Natural killer cell (primary cell): ENCODE results near the gene MED12L. TPM values are rescaled to one million over a fixed set of nuclear protein-coding genes. Genes with fewer than 3 reads are reported as not detected.
A peak's percentile ranks its signal among the peaks of the same experiment; 100 is the strongest.

Experiments
- ATAC-seq, 3 donors: fragments of 150-1000 bp in 2 of 3; fragments of 200-7000 bp in 1 of 3; cut with Tn5 transposase; 1 replicate in 1 of 3; 2 replicates in 2 of 3; pipeline ENCODE4 v1.10.0; 2021; ENCODE audit warnings: mild to moderate bottlenecking in 2 of 3, moderate library complexity in 2 of 3
- DNase-seq, 2 donors: peaks; one replicate each; pipeline versions ENCODE4 v3.0.0 to v3.0.0-alpha.2; 2013 to 2021; ENCODE audit warnings: mixed read lengths in 1 of 2
- H3K27ac ChIP-seq: one replicate; pipeline ENCODE4 v1.5.1; 2013; ENCODE audit warnings: mild to moderate bottlenecking, low read length
- H3K27me3 ChIP-seq: one replicate; pipeline ENCODE4 v1.6.1; 2013; ENCODE audit warnings: low read length; ENCODE audit not compliant: control insufficient read depth, insufficient read depth
- H3K36me3 ChIP-seq: one replicate; pipeline ENCODE4 v1.6.1; 2013; ENCODE audit warnings: low read length; ENCODE audit not compliant: control insufficient read depth, insufficient read depth
- H3K4me1 ChIP-seq: one replicate; pipeline ENCODE4 v1.6.1; 2013; ENCODE audit warnings: low read length; ENCODE audit not compliant: control insufficient read depth, insufficient read depth
- H3K4me3 ChIP-seq: one replicate; pipeline ENCODE4 v1.5.1; 2013; ENCODE audit warnings: low read length
- H3K9me3 ChIP-seq: one replicate; pipeline ENCODE4 v1.6.1; 2013; ENCODE audit warnings: low read length; ENCODE audit not compliant: control insufficient read depth, insufficient read depth
- H3K27ac Mint-ChIP-seq, 2 donors: one replicate each; pipeline ENCODE4 v1.8.0; 2022; ENCODE audit warnings: mild to moderate bottlenecking in 2 of 2, mixed read lengths in 2 of 2, moderate library complexity in 1 of 2
- H3K27me3 Mint-ChIP-seq, 2 donors: one replicate each; pipeline ENCODE4 v1.8.0; 2022; ENCODE audit warnings: low read depth in 2 of 2, mixed read lengths in 2 of 2
- H3K36me3 Mint-ChIP-seq: one replicate; pipeline ENCODE4 v1.8.0; 2022; ENCODE audit warnings: mixed read lengths
- H3K4me1 Mint-ChIP-seq, 2 donors: one replicate each; pipeline ENCODE4 v1.8.0; 2022; ENCODE audit warnings: mixed read lengths in 2 of 2
- H3K4me3 Mint-ChIP-seq: one replicate; pipeline ENCODE4 v1.8.0; 2022; ENCODE audit warnings: mild to moderate bottlenecking, moderate library complexity, mixed read lengths
- H3K9me3 Mint-ChIP-seq, 2 donors: one replicate each; pipeline ENCODE4 v1.8.0; 2022; ENCODE audit warnings: mixed read lengths in 2 of 2
- CTCF ChIP-seq: fragments of 200-600 bp; IDR thresholded peaks from one replicate; pipeline ENCODE4 v1.8.0; 2022; ENCODE audit warnings: antibody characterized with exemption
- WGBS: methylation state at CpG from one replicate; pipeline ENCODE4 v1.1.7; 2013; ENCODE audit warnings: missing lambda C conversion rate; ENCODE audit not compliant: insufficient coverage; 5-methylcytosine and 5-hydroxymethylcytosine counted together
- intact Hi-C: fragments of 100-400 bp; cut with micrococcal nuclease; formaldehyde crosslinking; loops from one replicate; pipeline ENCODE4 v1.14.2; 2022
- total RNA-seq, 4 donors: library from RNA; stranded (reverse); fragments of 120-200 nt in 1 of 4; gene quantifications; one replicate each; pipeline versions ENCODE4 v1.2.3 to v1.2.4, GENCODE V29; 2013 to 2022

Gene MED12L
- total RNA-seq, 3 donors from 2014 or later (not counting 1 experiment from before 2014, with no cell fraction given) = 3.0 to 6.5 (median 3.0) TPM

DNA sequence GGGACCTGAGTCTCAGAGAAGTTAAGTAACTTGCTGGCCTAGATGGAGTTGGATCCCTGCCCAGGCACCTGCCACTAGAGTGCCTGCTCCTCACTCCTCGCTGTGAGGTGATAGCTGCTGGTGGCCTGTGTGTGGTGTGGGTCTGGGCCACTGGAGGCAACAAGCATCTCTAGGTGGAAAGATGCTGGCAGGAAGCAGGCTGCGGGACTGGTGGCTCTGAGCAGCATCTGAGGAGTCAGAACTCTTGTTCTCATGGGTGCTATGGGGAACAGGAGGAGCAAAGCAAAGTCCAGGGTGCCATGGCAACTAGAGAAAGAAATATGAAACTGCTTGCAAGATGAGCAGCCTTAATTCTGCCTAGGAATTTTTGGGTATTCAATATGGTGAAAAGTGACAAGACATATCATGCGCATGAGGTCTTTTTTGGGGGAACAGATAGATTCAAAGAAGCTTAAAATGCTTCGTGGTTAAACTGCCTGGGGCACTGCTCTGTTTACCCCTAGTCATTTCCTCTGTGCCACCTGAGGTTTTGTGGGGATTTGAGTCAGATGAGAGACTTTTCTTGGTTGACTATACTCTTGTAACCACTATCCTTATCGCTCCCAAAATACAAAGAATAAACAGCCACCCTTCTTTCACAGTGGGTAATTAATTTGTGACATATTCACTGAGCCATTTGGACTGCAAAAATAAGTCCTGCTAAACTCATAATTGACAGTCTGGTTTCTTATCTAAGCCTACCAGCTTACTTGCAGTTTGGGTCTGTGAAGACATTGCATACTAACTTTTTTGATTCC, 50.3 kb downstream of the MED12L start:
- 3% methylated on average over 5 of the region's 5 CpGs for WGBS
- intact Hi-C loops = no loop called here
- H3K4me3 Mint-ChIP-seq = no peak overlapping the region

DNA sequence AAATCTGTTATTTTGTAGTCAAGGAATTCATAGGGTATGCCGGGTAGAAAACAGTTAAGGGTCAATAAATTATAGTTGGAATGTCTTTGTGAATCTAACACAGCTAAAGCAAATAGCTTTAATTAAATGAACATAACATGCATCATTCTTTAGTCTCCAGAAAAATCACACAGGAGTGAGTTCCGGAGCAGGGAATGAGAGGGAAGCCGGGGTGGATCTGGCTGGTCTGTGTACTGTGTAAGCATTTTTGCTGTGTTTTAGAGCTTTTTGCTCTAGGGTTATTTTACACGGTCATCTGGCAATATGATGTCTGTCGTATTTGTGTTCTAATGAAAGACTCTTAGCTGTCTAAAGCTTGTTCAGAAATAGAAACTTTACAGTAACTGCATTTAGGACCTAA, 57.5 kb downstream of the MED12L start:
- Mint-ChIP-seq H3K4me3 (no peak overlapping the region), H3K9me3 (no peaks in the 10 kb centered on the region), H3K27me3 (peaks cover 0 to 5% of the 10 kb centered on the region in 2 donors), H3K27ac (no peak overlapping the region), H3K4me1 (no peaks in the 10 kb centered on the region), H3K36me3 (no peaks in the 10 kb centered on the region)
- Histone ChIP-seq H3K27me3 (no peaks in the 10 kb centered on the region), H3K27ac (no peak overlapping the region), H3K4me1 (peaks cover 12% of the 10 kb centered on the region), H3K9me3 (no peaks in the 10 kb centered on the region), H3K36me3 (no peaks in the 10 kb centered on the region), H3K4me3 (no peak overlapping the region)
- DNase-seq (no peak), ATAC-seq (no peak)
- WGBS = 99% methylated on average over 5 of the region's 5 CpGs
- intact Hi-C loops = no loop called here
- no peak for TF ChIP-seq CTCF

More for the DNA sequence above, 50.3 kb downstream of the MED12L start:
- Histone ChIP-seq H3K4me3 (no peak overlapping the region), H3K4me1 (peaks cover 9% of the 10 kb centered on the region), H3K27ac (peak overlapping the region; percentile 24), H3K27me3 (no peaks in the 10 kb centered on the region), H3K36me3 (no peaks in the 10 kb centered on the region), H3K9me3 (no peaks in the 10 kb centered on the region)
- peak in 1 of 2 donors; percentile 56 for DNase-seq
- no peak for TF ChIP-seq CTCF
- Mint-ChIP-seq H3K9me3 (no peaks in the 10 kb centered on the region), H3K36me3 (no peaks in the 10 kb centered on the region), H3K27ac (peak overlapping the region in 1 of 2 donors; percentile 15), H3K27me3 (no peaks in the 10 kb centered on the region), H3K4me1 (peaks cover 14% of the 10 kb centered on the region in 2 donors)
- ATAC-seq = peak; percentile 58 to 80 (median 78)

DNA sequence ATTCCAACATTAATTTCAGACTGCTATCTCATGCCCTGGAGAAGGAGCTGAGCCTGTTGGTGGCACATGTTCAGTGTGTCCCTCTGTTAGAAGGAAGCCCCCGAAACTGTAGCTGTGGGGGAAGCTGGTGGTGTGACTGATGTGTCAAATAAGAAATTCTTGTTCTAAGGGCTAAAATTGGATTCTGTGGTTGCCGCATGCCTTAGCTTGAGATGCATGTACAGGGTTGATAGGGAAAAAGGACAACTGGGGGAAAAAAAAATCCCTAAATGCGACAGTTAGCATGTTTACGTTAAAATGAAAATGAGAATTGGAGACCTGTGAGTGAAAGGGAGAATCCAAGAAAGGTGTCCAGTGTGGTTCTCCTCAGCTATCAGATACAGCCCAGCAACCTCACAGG, 58.6 kb downstream of the MED12L start:
- Mint-ChIP-seq H3K36me3 (no peaks in the 10 kb centered on the region), H3K9me3 (no peaks in the 10 kb centered on the region), H3K4me3 (no peak overlapping the region), H3K4me1 (no peaks in the 10 kb centered on the region), H3K27me3 (peaks cover 0 to 5% of the 10 kb centered on the region in 2 donors), H3K27ac (no peak overlapping the region)
- 50% methylated on average over 4 of the region's 4 CpGs for whole genome bisulfite sequencing
- ATAC-seq (no peak), DNase-seq (no peak)
- H3K4me1 ChIP-seq = peaks cover 12% of the 10 kb centered on the region
- H3K27me3 ChIP-seq = no peaks in the 10 kb centered on the region
- H3K9me3 ChIP-seq = no peaks in the 10 kb centered on the region
- H3K4me3 ChIP-seq = no peak overlapping the region
- no peaks in the 10 kb centered on the region for H3K36me3 ChIP-seq
- intact Hi-C loops = loop anchor here (2.0 kb wide), 1 partner anchor 357 kb away; no protein-coding TSS in a partner anchor
- no peak for TF ChIP-seq CTCF
- no peak overlapping the region for H3K27ac ChIP-seq
